HUES6 (cell line): ENCODE data around the gene UBR3.

Source experiments
- H3K27ac ChIP-seq: 2 replicates; pipeline ENCODE4 v1.7.0; 2013; ENCODE audit warnings: low read depth, mild to moderate bottlenecking, low read length, inconsistent platforms
- H3K27me3 ChIP-seq: 2 replicates; pipeline ENCODE4 v1.6.1; 2013; ENCODE audit warnings: low read length; ENCODE audit not compliant: control insufficient read depth, insufficient read depth
- H3K36me3 ChIP-seq: 2 replicates; pipeline ENCODE4 v1.6.1; 2013; ENCODE audit warnings: low read length; ENCODE audit not compliant: control insufficient read depth, insufficient read depth
- H3K4me1 ChIP-seq: 2 replicates; pipeline ENCODE4 v1.6.1; 2013; ENCODE audit warnings: low read length; ENCODE audit not compliant: control insufficient read depth, insufficient read depth
- H3K4me3 ChIP-seq: 2 replicates; pipeline ENCODE4 v1.5.1; 2013; ENCODE audit warnings: low read depth, low read length
- H3K9ac ChIP-seq: one replicate; pipeline ENCODE4 v1.6.1; 2013; ENCODE audit warnings: mild to moderate bottlenecking, low read length
- H3K9me3 ChIP-seq: 2 replicates; pipeline ENCODE4 v1.6.1; 2013; ENCODE audit warnings: low read depth, low read length; ENCODE audit not compliant: control insufficient read depth, insufficient read depth

UBR3 gene

GRCh38 chr2:170047331-170048065, 220.2 kb downstream of the UBR3 start:
- Histone ChIP-seq H3K9me3 (no peaks in the 10 kb centered on the region), H3K27me3 (no peaks in the 10 kb centered on the region), H3K9ac (no peak overlapping the region), H3K4me3 (no peak overlapping the region), H3K4me1 (no peaks in the 10 kb centered on the region), H3K36me3 (no peaks in the 10 kb centered on the region), H3K27ac (no peak overlapping the region)

GRCh38 chr2:170052151-170052550, 224.9 kb downstream of the UBR3 start:
- Histone ChIP-seq H3K36me3 (no peaks in the 10 kb centered on the region), H3K4me3 (no peak overlapping the region)

GRCh38 chr2:170054997-170055396, 227.7 kb downstream of the UBR3 start:
- Histone ChIP-seq H3K27me3 (no peaks in the 10 kb centered on the region), H3K36me3 (no peaks in the 10 kb centered on the region), H3K9me3 (no peaks in the 10 kb centered on the region), H3K4me1 (peaks cover 6% of the 10 kb centered on the region; the same call in 1 of the 2 replicates), H3K4me3 (no peak overlapping the region), H3K9ac (no peak overlapping the region), H3K27ac (no peak overlapping the region)

More at GRCh38 chr2:170052151-170052550, 224.9 kb downstream of the UBR3 start:
- no peaks in the 10 kb centered on the region for H3K27me3 ChIP-seq
- H3K27ac ChIP-seq: no peak overlapping the region
- no peak overlapping the region for H3K9ac ChIP-seq
- H3K9me3 ChIP-seq: no peaks in the 10 kb centered on the region
- peaks cover 6% of the 10 kb centered on the region; the same call in 1 of the 2 replicates for H3K4me1 ChIP-seq

GRCh38 chr2:170056900-170057299, 229.6 kb downstream of the UBR3 start:
- H3K27ac ChIP-seq: no peak overlapping the region
- H3K4me3 ChIP-seq: no peak overlapping the region
- no peaks in the 10 kb centered on the region for H3K27me3 ChIP-seq
- H3K36me3 ChIP-seq: no peaks in the 10 kb centered on the region
- H3K4me1 ChIP-seq: peaks cover 6% of the 10 kb centered on the region; the same call in 1 of the 2 replicates
- H3K9ac ChIP-seq: no peak overlapping the region
- H3K9me3 ChIP-seq: no peaks in the 10 kb centered on the region

GRCh38 chr2:170063456-170064235, 236.4 kb downstream of the UBR3 start:
- Histone ChIP-seq H3K9ac (no peak overlapping the region), H3K4me3 (no peak overlapping the region), H3K9me3 (no peaks in the 10 kb centered on the region), H3K27ac (no peak overlapping the region), H3K27me3 (no peaks in the 10 kb centered on the region), H3K36me3 (no peaks in the 10 kb centered on the region), H3K4me1 (no peaks in the 10 kb centered on the region)

GRCh38 chr2:170070778-170071177, 243.5 kb downstream of the UBR3 start:
- Histone ChIP-seq H3K4me1 (no peaks in the 10 kb centered on the region; the same call in 1 of the 2 replicates), H3K36me3 (peaks cover 21% of the 10 kb centered on the region), H3K4me3 (no peak overlapping the region)

GRCh38 chr2:170073288-170073687, 246.0 kb downstream of the UBR3 start:
- H3K4me1 ChIP-seq: peaks cover 12% of the 10 kb centered on the region
- H3K4me3 ChIP-seq: no peak overlapping the region
- peaks cover 21% of the 10 kb centered on the region for H3K36me3 ChIP-seq
- peaks cover 15% of the 10 kb centered on the region for H3K9me3 ChIP-seq
- no peak overlapping the region for H3K9ac ChIP-seq
- H3K27me3 ChIP-seq: no peaks in the 10 kb centered on the region
- no peak overlapping the region for H3K27ac ChIP-seq

More at GRCh38 chr2:170070778-170071177, 243.5 kb downstream of the UBR3 start:
- no peak overlapping the region for H3K9ac ChIP-seq
- no peak overlapping the region for H3K27ac ChIP-seq
- peaks cover 15% of the 10 kb centered on the region for H3K9me3 ChIP-seq
- no peaks in the 10 kb centered on the region for H3K27me3 ChIP-seq

- no peak overlapping the region for H3K4me3 ChIP-seq
- no peak overlapping the region for H3K9ac ChIP-seq
- no peaks in the 10 kb centered on the region for H3K27me3 ChIP-seq
- peaks cover under 1% of the 10 kb centered on the region for H3K9me3 ChIP-seq
- H3K4me1 ChIP-seq: peaks cover 27% of the 10 kb centered on the region
- H3K27ac ChIP-seq: no peak overlapping the region
- H3K36me3 ChIP-seq: peaks cover 5% of the 10 kb centered on the region
These were observed 248.9 kb downstream of the UBR3 start for GRCh38 chr2:170076189-170076588.

- H3K9me3 ChIP-seq: no peaks in the 10 kb centered on the region
- no peaks in the 10 kb centered on the region for H3K27me3 ChIP-seq
- H3K4me1 ChIP-seq: peaks cover 27% of the 10 kb centered on the region
- H3K36me3 ChIP-seq: peaks cover 3% of the 10 kb centered on the region; the same call in 1 of the 2 replicates
- no peak overlapping the region for H3K4me3 ChIP-seq
- H3K9ac ChIP-seq: no peak overlapping the region
- peak overlapping the region; percentile 69 for H3K27ac ChIP-seq
These were observed 250.7 kb downstream of the UBR3 start for GRCh38 chr2:170077830-170078569.

GRCh38 chr2:170084820-170085491, 257.7 kb downstream of the UBR3 start:
- no peaks in the 10 kb centered on the region for H3K27me3 ChIP-seq
- no peaks in the 10 kb centered on the region; the same call in 1 of the 2 replicates for H3K36me3 ChIP-seq
- no peaks in the 10 kb centered on the region for H3K9me3 ChIP-seq
- H3K4me1 ChIP-seq: peaks cover 45% of the 10 kb centered on the region
- H3K4me3 ChIP-seq: no peak overlapping the region
- H3K27ac ChIP-seq: peak overlapping the region; percentile 82; the same call in 1 of the 2 replicates
- no peak overlapping the region for H3K9ac ChIP-seq
